Mesendoderm (in vitro differentiated cells): ENCODE measurements around the gene PAM.

Experiments
- DNase-seq: peaks from one replicate; pipeline ENCODE4 v3.0.0; 2013
- H2AK5ac ChIP-seq: 2 replicates; pipeline ENCODE4 v1.6.1; 2013; ENCODE audit warnings: low read length, inconsistent platforms
- H2BK120ac ChIP-seq: 2 replicates; pipeline ENCODE4 v1.6.1; 2013; ENCODE audit warnings: low read depth, mild to moderate bottlenecking, low read length, moderate library complexity, mixed read lengths
- H2BK15ac ChIP-seq: replicated peaks from 2 replicates; pipeline ENCODE4 v1.6.1; 2013; ENCODE audit warnings: low read depth, mild to moderate bottlenecking, moderate library complexity
- H2BK5ac ChIP-seq: 2 replicates; pipeline ENCODE4 v1.6.1; 2013; ENCODE audit warnings: low read length, inconsistent platforms
- H3K18ac ChIP-seq: 2 replicates; pipeline ENCODE4 v1.6.1; 2013; ENCODE audit warnings: mild to moderate bottlenecking, low read length, mixed read lengths
- H3K23ac ChIP-seq: one replicate; pipeline ENCODE4 v1.6.1; 2013; ENCODE audit warnings: low read length
- H3K27ac ChIP-seq: 2 replicates; pipeline ENCODE4 v1.5.1; 2013; ENCODE audit warnings: low read depth, mild to moderate bottlenecking, inconsistent platforms, low read length, moderate library complexity
- H3K27me3 ChIP-seq: 2 replicates; pipeline ENCODE4 v1.6.1; 2013; ENCODE audit warnings: low read length, control low read depth, mild to moderate bottlenecking, inconsistent platforms; ENCODE audit not compliant: insufficient read depth, poor library complexity
- H3K36me3 ChIP-seq: 2 replicates; pipeline ENCODE4 v1.6.1; 2013; ENCODE audit warnings: low read length, inconsistent platforms; ENCODE audit not compliant: control insufficient read depth, insufficient read depth
- H3K4ac ChIP-seq: one replicate; pipeline ENCODE4 v1.6.1; 2013; ENCODE audit warnings: low read depth, mild to moderate bottlenecking, low read length, moderate library complexity
- H3K4me1 ChIP-seq: 2 replicates; pipeline ENCODE4 v1.6.1; 2013; ENCODE audit warnings: low read depth, low read length, inconsistent platforms; ENCODE audit not compliant: control insufficient read depth
- H3K4me2 ChIP-seq: 2 replicates; pipeline ENCODE4 v1.6.1; 2013; ENCODE audit warnings: low read length
- H3K4me3 ChIP-seq: 2 replicates; pipeline ENCODE4 v1.5.1; 2013; ENCODE audit warnings: mild to moderate bottlenecking, low read length
- H3K56ac ChIP-seq: one replicate; pipeline ENCODE4 v1.6.1; 2013; ENCODE audit warnings: low read length
- H3K79me1 ChIP-seq: 2 replicates; pipeline ENCODE4 v1.6.1; 2013; ENCODE audit warnings: low read length, inconsistent platforms
- H3K79me2 ChIP-seq: 2 replicates; pipeline ENCODE4 v1.6.1; 2013; ENCODE audit warnings: mild to moderate bottlenecking, low read length; ENCODE audit not compliant: control insufficient read depth, insufficient read depth
- H3K9ac ChIP-seq: 2 replicates; pipeline ENCODE4 v1.6.1; 2013; ENCODE audit warnings: low read length, inconsistent platforms
- H4K5ac ChIP-seq: one replicate; pipeline ENCODE4 v1.6.1; 2013; ENCODE audit warnings: low read length
- H4K8ac ChIP-seq: one replicate; pipeline ENCODE4 v1.6.1; 2013; ENCODE audit warnings: low read depth, mild to moderate bottlenecking, control low read depth, low read length, moderate library complexity
- WGBS: extraction: QIAGEN DNeasy Blood & Tissue Kit; methylation state at CpG from one replicate; pipeline ENCODE4 v1.1.7; 2013; ENCODE audit warnings: low lambda C conversion rate, missing lambda C conversion rate; ENCODE audit not compliant: insufficient coverage; ENCODE audit errors: extremely low coverage; 5-methylcytosine and 5-hydroxymethylcytosine counted together

Gene PAM

GRCh38 chr5:102819634-102820033 is 64.5 kb downstream of the PAM start:
- no peak overlapping the region for H3K4me2 ChIP-seq
- no peak overlapping the region for H4K5ac ChIP-seq
- H3K27me3 ChIP-seq, result no peaks in the 10 kb centered on the region
- no peak overlapping the region for H2BK15ac ChIP-seq
- H3K23ac ChIP-seq, result no peak overlapping the region
- H3K18ac ChIP-seq, result no peak overlapping the region
- H3K36me3 ChIP-seq, result no peaks in the 10 kb centered on the region
- H4K8ac ChIP-seq, result no peak overlapping the region
- no peak overlapping the region for H3K9ac ChIP-seq
- H2BK5ac ChIP-seq, result no peak overlapping the region
- H3K56ac ChIP-seq, result no peak overlapping the region
- no peaks in the 10 kb centered on the region for H3K79me1 ChIP-seq
- no peak overlapping the region for H3K27ac ChIP-seq
- H3K4ac ChIP-seq, result no peak overlapping the region
- peaks cover 2% of the 10 kb centered on the region for H3K4me1 ChIP-seq
- no peak overlapping the region for H3K4me3 ChIP-seq
- H2AK5ac ChIP-seq, result no peak overlapping the region
- no peak for DNase-seq
- H2BK120ac ChIP-seq, result no peak overlapping the region
- WGBS, result no CpG with 5 or more reads among the region's 5 CpGs
- H3K79me2 ChIP-seq, result no peaks in the 10 kb centered on the region

- H3K27ac ChIP-seq, result no peak overlapping the region
- no peak overlapping the region for H3K9ac ChIP-seq
- no peak overlapping the region for H3K4ac ChIP-seq
- no peak overlapping the region for H2BK120ac ChIP-seq
- H3K27me3 ChIP-seq, result no peaks in the 10 kb centered on the region
- H2AK5ac ChIP-seq, result no peak overlapping the region
- no peaks in the 10 kb centered on the region for H3K4me1 ChIP-seq
- no peaks in the 10 kb centered on the region for H3K79me2 ChIP-seq
- no peak overlapping the region for H3K56ac ChIP-seq
- H3K23ac ChIP-seq, result no peak overlapping the region
- H2BK15ac ChIP-seq, result no peak overlapping the region
- DNase-seq, result no peak
- H4K8ac ChIP-seq, result no peak overlapping the region
- H4K5ac ChIP-seq, result no peak overlapping the region
- H3K4me3 ChIP-seq, result no peak overlapping the region
- H3K36me3 ChIP-seq, result no peaks in the 10 kb centered on the region
- no peaks in the 10 kb centered on the region for H3K79me1 ChIP-seq
- no peak overlapping the region for H3K4me2 ChIP-seq
- no CpG with 5 or more reads among the region's 1 CpG for WGBS
- H3K18ac ChIP-seq, result no peak overlapping the region
- H2BK5ac ChIP-seq, result no peak overlapping the region
Measured at GRCh38 chr5:102823441-102823874, 68.4 kb downstream of the PAM start.

DNA sequence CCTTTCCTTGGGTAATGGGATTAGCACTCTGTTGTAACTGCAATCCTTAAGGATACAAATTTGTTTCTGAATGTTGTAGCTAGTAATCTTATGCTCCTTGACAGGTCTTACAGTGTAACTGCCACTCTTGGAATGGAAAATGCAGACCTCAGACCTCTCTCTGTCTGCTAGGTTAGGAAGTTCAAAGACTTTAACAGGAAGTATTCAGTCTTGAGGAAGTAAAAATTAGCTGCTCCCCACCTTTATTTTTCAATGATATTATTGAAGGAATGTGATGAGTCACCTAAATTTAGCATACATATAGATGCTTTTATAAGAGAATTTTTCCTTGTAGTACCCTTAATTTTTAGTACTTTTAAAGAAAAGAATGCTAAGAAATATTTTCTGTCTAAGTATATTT is 71.5 kb downstream of the PAM start:
- no peak overlapping the region for H2BK5ac ChIP-seq
- H3K36me3 ChIP-seq, result no peaks in the 10 kb centered on the region
- H3K18ac ChIP-seq, result no peak overlapping the region
- H3K9ac ChIP-seq, result no peak overlapping the region
- H3K79me2 ChIP-seq, result no peaks in the 10 kb centered on the region
- DNase-seq, result peak; percentile 50
- no peak overlapping the region for H2BK15ac ChIP-seq
- H2BK120ac ChIP-seq, result no peak overlapping the region
- no peak overlapping the region for H3K56ac ChIP-seq
- no peak overlapping the region for H3K4ac ChIP-seq
- H2AK5ac ChIP-seq, result no peak overlapping the region
- H3K4me3 ChIP-seq, result no peak overlapping the region
- no peaks in the 10 kb centered on the region for H3K4me1 ChIP-seq
- H4K8ac ChIP-seq, result no peak overlapping the region
- H4K5ac ChIP-seq, result no peak overlapping the region
- H3K27me3 ChIP-seq, result no peaks in the 10 kb centered on the region
- no peak overlapping the region for H3K27ac ChIP-seq
- H3K4me2 ChIP-seq, result no peak overlapping the region
- no peak overlapping the region for H3K23ac ChIP-seq
- no peaks in the 10 kb centered on the region for H3K79me1 ChIP-seq

GRCh38 chr5:102830241-102830640 is 75.1 kb downstream of the PAM start:
- no peak overlapping the region for H2BK120ac ChIP-seq
- H4K8ac ChIP-seq, result no peak overlapping the region
- no peak for DNase-seq
- H3K4me1 ChIP-seq, result no peaks in the 10 kb centered on the region
- no peak overlapping the region for H3K4me3 ChIP-seq
- H3K56ac ChIP-seq, result no peak overlapping the region
- no peaks in the 10 kb centered on the region for H3K79me1 ChIP-seq
- no peak overlapping the region for H3K4me2 ChIP-seq
- no peak overlapping the region for H2BK15ac ChIP-seq
- no peak overlapping the region for H3K9ac ChIP-seq
- no peak overlapping the region for H3K18ac ChIP-seq
- H3K79me2 ChIP-seq, result no peaks in the 10 kb centered on the region
- no peaks in the 10 kb centered on the region for H3K27me3 ChIP-seq
- WGBS, result no CpG with 5 or more reads among the region's 2 CpGs
- H2AK5ac ChIP-seq, result no peak overlapping the region
- H4K5ac ChIP-seq, result no peak overlapping the region
- no peak overlapping the region for H3K27ac ChIP-seq
- no peaks in the 10 kb centered on the region for H3K36me3 ChIP-seq
- H3K23ac ChIP-seq, result no peak overlapping the region
- no peak overlapping the region for H3K4ac ChIP-seq
- no peak overlapping the region for H2BK5ac ChIP-seq

DNA sequence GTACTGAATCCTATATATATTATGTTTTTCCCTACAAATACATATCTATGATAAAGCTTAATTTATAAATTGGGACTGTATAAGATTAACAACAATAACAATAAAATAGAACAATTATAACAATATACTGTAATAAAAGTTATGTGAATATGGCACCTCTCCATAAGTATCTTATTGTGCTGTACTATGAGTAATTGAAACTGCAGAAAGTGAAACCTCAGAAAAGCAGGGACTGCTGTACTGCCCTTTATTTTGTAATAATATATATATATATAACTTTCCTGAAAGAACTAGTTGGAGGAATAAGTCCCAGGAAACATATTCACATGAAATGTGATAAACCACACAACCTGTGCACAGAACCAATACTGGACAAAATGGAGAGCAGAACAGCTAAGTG is 77.3 kb downstream of the PAM start:
- H2BK120ac ChIP-seq, result no peak overlapping the region
- no peaks in the 10 kb centered on the region for H3K79me1 ChIP-seq
- H2BK5ac ChIP-seq, result no peak overlapping the region
- H3K4me3 ChIP-seq, result no peak overlapping the region
- H3K27ac ChIP-seq, result no peak overlapping the region
- H3K18ac ChIP-seq, result no peak overlapping the region
- H3K23ac ChIP-seq, result no peak overlapping the region
- no peaks in the 10 kb centered on the region for H3K4me1 ChIP-seq
- H3K4me2 ChIP-seq, result no peak overlapping the region
- DNase-seq, result no peak
- no peak overlapping the region for H4K5ac ChIP-seq
- H3K36me3 ChIP-seq, result no peaks in the 10 kb centered on the region
- no peaks in the 10 kb centered on the region for H3K79me2 ChIP-seq
- no peak overlapping the region for H2BK15ac ChIP-seq
- H3K9ac ChIP-seq, result no peak overlapping the region
- no peak overlapping the region for H2AK5ac ChIP-seq
- no peak overlapping the region for H3K4ac ChIP-seq
- H3K27me3 ChIP-seq, result no peaks in the 10 kb centered on the region
- no peak overlapping the region for H4K8ac ChIP-seq
- H3K56ac ChIP-seq, result no peak overlapping the region

GRCh38 chr5:102833146-102833545 is 78.0 kb downstream of the PAM start:
- Histone ChIP-seq H4K8ac (no peak overlapping the region), H2BK5ac (no peak overlapping the region), H3K56ac (no peak overlapping the region), H3K36me3 (no peaks in the 10 kb centered on the region), H3K4me1 (no peaks in the 10 kb centered on the region), H3K23ac (no peak overlapping the region), H3K9ac (no peak overlapping the region), H3K4ac (no peak overlapping the region), H2BK15ac (no peak overlapping the region), H3K27me3 (no peaks in the 10 kb centered on the region), H3K4me2 (no peak overlapping the region), H4K5ac (no peak overlapping the region), H3K79me1 (no peaks in the 10 kb centered on the region), H3K18ac (no peak overlapping the region), H2AK5ac (no peak overlapping the region), H3K79me2 (no peaks in the 10 kb centered on the region), H3K27ac (no peak overlapping the region), H2BK120ac (no peak overlapping the region), H3K4me3 (no peak overlapping the region)
- DNase-seq, result no peak
- no CpG with 5 or more reads among the region's 1 CpG for WGBS
